Ishikawa (cell line): ENCODE data around the gene ERBIN.

Source experiments
- CEBPB ChIP-seq: IDR thresholded peaks from 2 replicates; pipeline ENCODE4 v1.6.1; 2012
- CREB1 ChIP-seq: IDR thresholded peaks from 2 replicates; pipeline ENCODE4 v1.6.1; 2012; ENCODE audit warnings: low read depth
- EGR1 ChIP-seq: IDR thresholded peaks from 2 replicates; pipeline ENCODE4 v1.6.1; 2012
- EP300 ChIP-seq: IDR thresholded peaks from 2 replicates; pipeline ENCODE4 v1.6.1; 2012; ENCODE audit warnings: borderline replicate concordance
- RAD21 ChIP-seq: IDR thresholded peaks from 2 replicates; pipeline ENCODE4 v1.6.1; 2012; ENCODE audit warnings: low read depth
- TAF1 ChIP-seq: IDR thresholded peaks from 2 replicates; pipeline ENCODE4 v1.6.1; 2012; ENCODE audit warnings: low read depth, mild to moderate bottlenecking
- TCF12 ChIP-seq: IDR thresholded peaks from 2 replicates; pipeline ENCODE4 v1.6.1; 2012; ENCODE audit warnings: low read depth
- TF ChIP-seq, protein P1 (sequence below): IDR thresholded peaks from 2 replicates; pipeline ENCODE4 v1.6.1; 2012
- TF ChIP-seq, protein P2 (sequence below): IDR thresholded peaks from 2 replicates; pipeline ENCODE4 v1.6.1; 2012; ENCODE audit warnings: low read depth, mild to moderate bottlenecking

DNA sequence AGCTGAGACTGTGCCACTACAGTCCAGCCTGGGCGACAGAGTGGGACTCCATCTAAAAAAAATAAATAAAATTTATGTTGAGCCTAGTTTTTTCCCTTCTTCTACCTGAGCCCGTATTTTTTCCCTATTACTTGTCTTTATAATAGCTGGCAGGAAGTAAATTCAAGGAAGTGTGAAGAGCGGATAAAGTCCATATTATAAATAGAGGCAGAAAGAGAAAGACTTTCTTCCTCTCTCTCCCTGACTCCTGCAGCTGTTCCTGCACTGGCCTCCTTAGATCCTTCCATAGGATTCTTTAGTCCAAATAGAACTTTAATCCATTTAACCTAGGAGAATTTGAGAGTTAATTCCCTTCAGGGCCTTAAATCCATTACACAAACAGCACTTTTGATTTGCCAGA, 10.3 kb upstream of the ERBIN start:
- TF ChIP-seq RAD21 (no peak), EP300 (no peak), TAF1 (no peak), CREB1 (no peak), CEBPB (no peak), TCF12 (no peak), EGR1 (no peak)
- TF ChIP-seq, protein P1, sequence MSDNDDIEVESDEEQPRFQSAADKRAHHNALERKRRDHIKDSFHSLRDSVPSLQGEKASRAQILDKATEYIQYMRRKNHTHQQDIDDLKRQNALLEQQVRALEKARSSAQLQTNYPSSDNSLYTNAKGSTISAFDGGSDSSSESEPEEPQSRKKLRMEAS, result no peak
- TF ChIP-seq, protein P2, sequence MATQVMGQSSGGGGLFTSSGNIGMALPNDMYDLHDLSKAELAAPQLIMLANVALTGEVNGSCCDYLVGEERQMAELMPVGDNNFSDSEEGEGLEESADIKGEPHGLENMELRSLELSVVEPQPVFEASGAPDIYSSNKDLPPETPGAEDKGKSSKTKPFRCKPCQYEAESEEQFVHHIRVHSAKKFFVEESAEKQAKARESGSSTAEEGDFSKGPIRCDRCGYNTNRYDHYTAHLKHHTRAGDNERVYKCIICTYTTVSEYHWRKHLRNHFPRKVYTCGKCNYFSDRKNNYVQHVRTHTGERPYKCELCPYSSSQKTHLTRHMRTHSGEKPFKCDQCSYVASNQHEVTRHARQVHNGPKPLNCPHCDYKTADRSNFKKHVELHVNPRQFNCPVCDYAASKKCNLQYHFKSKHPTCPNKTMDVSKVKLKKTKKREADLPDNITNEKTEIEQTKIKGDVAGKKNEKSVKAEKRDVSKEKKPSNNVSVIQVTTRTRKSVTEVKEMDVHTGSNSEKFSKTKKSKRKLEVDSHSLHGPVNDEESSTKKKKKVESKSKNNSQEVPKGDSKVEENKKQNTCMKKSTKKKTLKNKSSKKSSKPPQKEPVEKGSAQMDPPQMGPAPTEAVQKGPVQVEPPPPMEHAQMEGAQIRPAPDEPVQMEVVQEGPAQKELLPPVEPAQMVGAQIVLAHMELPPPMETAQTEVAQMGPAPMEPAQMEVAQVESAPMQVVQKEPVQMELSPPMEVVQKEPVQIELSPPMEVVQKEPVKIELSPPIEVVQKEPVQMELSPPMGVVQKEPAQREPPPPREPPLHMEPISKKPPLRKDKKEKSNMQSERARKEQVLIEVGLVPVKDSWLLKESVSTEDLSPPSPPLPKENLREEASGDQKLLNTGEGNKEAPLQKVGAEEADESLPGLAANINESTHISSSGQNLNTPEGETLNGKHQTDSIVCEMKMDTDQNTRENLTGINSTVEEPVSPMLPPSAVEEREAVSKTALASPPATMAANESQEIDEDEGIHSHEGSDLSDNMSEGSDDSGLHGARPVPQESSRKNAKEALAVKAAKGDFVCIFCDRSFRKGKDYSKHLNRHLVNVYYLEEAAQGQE, result no peak
